Measurements from ENCODE around the gene HSD17B14.
"Not testable (repeated sequence)": the region's sequence is repeated elsewhere in the genome, so short reads cannot be mapped to it uniquely, and the experiment has no call there.

HSD17B14 gene

GRCh38 chr19:48858984-48859710, 22.9 kb upstream of the HSD17B14 start:
- no peaks in the 10 kb centered on the region for H3K4me1 ChIP-seq (ENCODE audit: insufficient read depth, low read length)
- no peak overlapping the region for H2AFZ ChIP-seq (ENCODE audit: low read depth, low read length)
- no peaks in the 10 kb centered on the region for H3K36me3 ChIP-seq (ENCODE audit: insufficient read depth, low read length)
- no peak overlapping the region for H3K4me3 ChIP-seq (ENCODE audit: low read length)
- H3K27me3 ChIP-seq (ENCODE audit: insufficient read depth, low read length), result no peaks in the 10 kb centered on the region
- no peaks in the 10 kb centered on the region for H3K9me3 ChIP-seq (ENCODE audit: low read length)

GRCh38 chr19:48856921-48857320, 20.6 kb upstream of the HSD17B14 start:
- Histone ChIP-seq H2AFZ (ENCODE audit: low read depth, low read length) (no peak overlapping the region), H3K36me3 (ENCODE audit: insufficient read depth, low read length) (no peaks in the 10 kb centered on the region), H3K4me1 (ENCODE audit: insufficient read depth, low read length) (no peaks in the 10 kb centered on the region), H3K9me3 (ENCODE audit: low read length) (no peaks in the 10 kb centered on the region), H3K27me3 (ENCODE audit: insufficient read depth, low read length) (no peaks in the 10 kb centered on the region), H3K4me3 (ENCODE audit: low read length) (no peak overlapping the region)

DNA sequence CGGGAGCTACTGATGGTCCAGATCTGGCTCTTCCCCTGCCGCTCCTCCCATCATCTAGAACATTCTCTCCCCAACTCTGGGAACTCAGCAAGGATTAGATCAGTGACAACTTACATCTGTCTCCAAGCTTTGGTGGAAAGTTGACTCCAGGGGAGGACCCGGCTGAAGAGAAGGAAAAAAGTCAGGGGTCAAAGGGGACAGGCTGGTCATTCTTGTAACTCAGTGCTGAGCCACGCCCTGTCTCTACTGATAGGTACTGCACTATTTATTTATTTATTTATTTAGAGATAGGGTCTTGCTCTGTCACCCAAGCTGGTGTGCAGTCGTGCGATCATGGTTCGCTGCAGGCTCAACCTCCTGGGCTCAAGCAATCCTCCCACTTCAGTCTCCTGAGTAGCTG, 17.8 kb upstream of the HSD17B14 start:
- no peak overlapping the region for H3K4me3 ChIP-seq (ENCODE audit: low read length)
- no peaks in the 10 kb centered on the region for H3K4me1 ChIP-seq (ENCODE audit: insufficient read depth, low read length)
- no peaks in the 10 kb centered on the region for H3K27me3 ChIP-seq (ENCODE audit: insufficient read depth, low read length)
- no peaks in the 10 kb centered on the region for H3K36me3 ChIP-seq (ENCODE audit: insufficient read depth, low read length)
- no peak overlapping the region for H2AFZ ChIP-seq (ENCODE audit: low read depth, low read length)
- H3K9me3 ChIP-seq (ENCODE audit: low read length), result no peaks in the 10 kb centered on the region

GRCh38 chr19:48853483-48853882, 17.2 kb upstream of the HSD17B14 start:
- Histone ChIP-seq H2AFZ (ENCODE audit: low read depth, low read length) (no peak overlapping the region), H3K36me3 (ENCODE audit: insufficient read depth, low read length) (no peaks in the 10 kb centered on the region), H3K4me3 (ENCODE audit: low read length) (no peak overlapping the region), H3K9me3 (ENCODE audit: low read length) (no peaks in the 10 kb centered on the region), H3K4me1 (ENCODE audit: insufficient read depth, low read length) (no peaks in the 10 kb centered on the region), H3K27me3 (ENCODE audit: insufficient read depth, low read length) (no peaks in the 10 kb centered on the region)

DNA sequence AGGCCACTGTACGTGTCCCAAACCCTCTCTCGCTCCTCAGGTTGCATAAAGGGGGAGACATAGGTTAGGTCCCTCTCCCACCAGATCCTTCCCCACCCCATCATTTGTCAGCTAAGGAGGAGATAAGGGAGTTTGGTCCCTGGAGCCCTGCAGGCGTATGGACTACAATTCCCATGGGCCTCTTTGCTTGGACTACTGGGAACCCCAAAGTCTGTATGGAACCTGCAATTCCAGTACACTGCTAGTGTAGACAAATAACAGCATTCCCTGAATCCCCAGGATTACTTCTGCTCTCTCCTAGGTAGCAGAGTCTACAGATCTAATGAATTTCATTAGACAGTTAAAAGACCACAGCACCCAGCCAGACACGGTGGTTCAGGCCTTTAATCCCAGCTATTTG, 16.0 kb upstream of the HSD17B14 start:
- Histone ChIP-seq H3K36me3 (ENCODE audit: insufficient read depth, low read length) (no peaks in the 10 kb centered on the region), H3K27me3 (ENCODE audit: insufficient read depth, low read length) (no peaks in the 10 kb centered on the region), H2AFZ (ENCODE audit: low read depth, low read length) (no peak overlapping the region)

DNA sequence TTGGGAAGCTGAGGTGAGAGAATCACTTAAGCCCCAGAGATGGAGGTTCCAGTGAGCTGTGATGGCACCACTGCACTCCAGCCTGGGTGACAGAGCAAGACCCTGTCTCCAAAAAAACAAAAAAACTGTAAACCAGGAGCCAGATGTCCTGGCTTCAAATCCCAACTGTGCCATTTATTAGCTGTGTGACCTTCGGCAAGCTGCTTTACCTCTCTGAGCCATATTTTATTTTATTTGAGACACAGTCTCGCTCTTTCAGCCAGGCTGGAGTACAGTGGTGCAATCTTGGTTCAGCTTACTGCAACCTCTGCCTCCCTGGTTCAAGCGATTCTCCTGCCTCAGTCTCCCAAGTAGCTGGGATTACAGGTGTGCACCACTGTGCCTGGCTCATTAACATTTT, 10.4 kb upstream of the HSD17B14 start:
- H3K9me3 ChIP-seq (ENCODE audit: low read length); H3K27me3 ChIP-seq (ENCODE audit: insufficient read depth, low read length); H2AFZ ChIP-seq (ENCODE audit: low read depth, low read length); H3K36me3 ChIP-seq (ENCODE audit: insufficient read depth, low read length); H3K4me1 ChIP-seq (ENCODE audit: insufficient read depth, low read length); H3K4me3 ChIP-seq (ENCODE audit: low read length): not testable (repeated sequence)

More for the DNA sequence above, 16.0 kb upstream of the HSD17B14 start:
- H3K9me3 ChIP-seq (ENCODE audit: low read length), result no peaks in the 10 kb centered on the region
- H3K4me1 ChIP-seq (ENCODE audit: insufficient read depth, low read length), result no peaks in the 10 kb centered on the region
- no peak overlapping the region for H3K4me3 ChIP-seq (ENCODE audit: low read length)

- Histone ChIP-seq H3K4me3 (ENCODE audit: low read length) (no peak overlapping the region), H3K36me3 (ENCODE audit: insufficient read depth, low read length) (peaks cover 3% of the 10 kb centered on the region), H3K4me1 (ENCODE audit: insufficient read depth, low read length) (no peaks in the 10 kb centered on the region), H2AFZ (ENCODE audit: low read depth, low read length) (no peak overlapping the region), H3K9me3 (ENCODE audit: low read length) (no peaks in the 10 kb centered on the region), H3K27me3 (ENCODE audit: insufficient read depth, low read length) (no peaks in the 10 kb centered on the region)
Measured at GRCh38 chr19:48845384-48845783, 9.1 kb upstream of the HSD17B14 start.

DNA sequence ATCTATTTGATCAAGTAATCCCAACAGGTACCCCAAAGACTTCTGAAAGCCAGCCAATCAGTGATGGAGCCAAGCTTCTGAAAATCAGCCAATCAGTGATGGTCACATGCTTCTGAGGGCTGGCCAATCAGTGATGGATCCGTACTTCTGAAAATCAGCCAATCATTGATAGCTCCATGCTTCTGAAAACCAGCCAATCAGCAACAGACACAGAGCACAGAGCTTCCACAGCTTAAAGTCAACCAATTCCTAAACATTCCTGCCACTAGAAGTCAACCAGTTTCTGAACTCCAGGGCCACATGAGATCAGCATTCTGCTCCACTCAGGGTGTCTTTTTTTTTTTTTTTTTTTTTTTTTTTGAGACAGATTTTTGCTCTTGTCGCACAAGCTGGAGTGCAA, 8.2 kb upstream of the HSD17B14 start:
- H3K4me3 ChIP-seq (ENCODE audit: low read length), result no peak overlapping the region
- H3K4me1 ChIP-seq (ENCODE audit: insufficient read depth, low read length), result no peaks in the 10 kb centered on the region
- H3K9me3 ChIP-seq (ENCODE audit: low read length), result no peaks in the 10 kb centered on the region
- peaks cover 3% of the 10 kb centered on the region for H3K36me3 ChIP-seq (ENCODE audit: insufficient read depth, low read length)
- no peak overlapping the region for H2AFZ ChIP-seq (ENCODE audit: low read depth, low read length)
- no peaks in the 10 kb centered on the region for H3K27me3 ChIP-seq (ENCODE audit: insufficient read depth, low read length)

GRCh38 chr19:48842789-48843162, 6.5 kb upstream of the HSD17B14 start:
- no peaks in the 10 kb centered on the region for H3K4me1 ChIP-seq (ENCODE audit: insufficient read depth, low read length)
- H3K27me3 ChIP-seq (ENCODE audit: insufficient read depth, low read length), result no peaks in the 10 kb centered on the region
- H3K36me3 ChIP-seq (ENCODE audit: insufficient read depth, low read length), result peaks cover 3% of the 10 kb centered on the region
- H3K4me3 ChIP-seq (ENCODE audit: low read length), result no peak overlapping the region
- H2AFZ ChIP-seq (ENCODE audit: low read depth, low read length), result no peak overlapping the region
- H3K9me3 ChIP-seq (ENCODE audit: low read length), result no peaks in the 10 kb centered on the region

DNA sequence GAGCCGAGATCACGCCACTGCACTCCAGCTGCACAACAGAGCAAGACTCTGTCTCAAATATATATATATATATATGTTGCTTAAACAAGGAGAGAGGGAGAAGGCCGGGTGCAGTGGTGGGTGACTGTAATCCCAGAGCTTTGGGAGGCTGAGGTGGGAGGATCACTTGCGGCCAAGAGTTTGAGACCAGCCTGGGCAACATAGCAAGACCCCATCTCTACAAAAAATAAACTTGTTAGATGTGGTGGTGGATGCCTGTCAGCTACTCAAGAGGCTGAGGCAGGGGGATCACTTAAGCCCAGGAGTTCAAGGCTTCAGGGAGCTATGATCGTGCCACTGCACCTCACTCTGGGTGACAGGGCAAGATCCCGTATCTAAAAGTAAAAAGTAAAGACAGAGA, 5.3 kb upstream of the HSD17B14 start:
- Histone ChIP-seq H3K27me3 (ENCODE audit: insufficient read depth, low read length) (no peaks in the 10 kb centered on the region), H3K36me3 (ENCODE audit: insufficient read depth, low read length) (no peaks in the 10 kb centered on the region), H3K4me1 (ENCODE audit: insufficient read depth, low read length) (no peaks in the 10 kb centered on the region), H3K4me3 (ENCODE audit: low read length) (no peak overlapping the region), H3K9me3 (ENCODE audit: low read length) (no peaks in the 10 kb centered on the region), H2AFZ (ENCODE audit: low read depth, low read length) (no peak overlapping the region)

DNA sequence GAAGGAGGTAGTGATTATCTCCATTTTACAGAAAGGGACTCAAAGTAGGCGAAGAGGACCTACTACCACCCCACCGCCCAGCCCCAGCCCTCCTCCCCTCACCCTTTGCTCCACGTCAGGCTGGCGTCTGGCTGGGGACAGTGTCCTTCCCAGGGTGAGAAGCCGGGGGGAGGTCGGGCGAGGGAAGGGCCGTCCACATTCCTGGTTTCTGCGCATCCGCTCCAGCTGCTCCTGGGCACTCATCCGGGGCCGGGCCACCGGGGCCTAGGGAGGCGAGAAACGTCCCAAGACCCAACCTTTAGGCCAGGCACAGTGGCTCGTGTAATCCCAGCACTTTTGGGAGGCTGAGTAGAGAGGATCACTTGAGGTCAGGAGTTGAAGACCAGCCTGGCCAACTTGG, 4.8 kb upstream of the HSD17B14 start:
- no peaks in the 10 kb centered on the region for H3K4me1 ChIP-seq (ENCODE audit: insufficient read depth, low read length)
- H3K36me3 ChIP-seq (ENCODE audit: insufficient read depth, low read length), result no peaks in the 10 kb centered on the region
- no peak overlapping the region for H3K4me3 ChIP-seq (ENCODE audit: low read length)
- no peaks in the 10 kb centered on the region for H3K27me3 ChIP-seq (ENCODE audit: insufficient read depth, low read length)
- no peaks in the 10 kb centered on the region for H3K9me3 ChIP-seq (ENCODE audit: low read length)
- no peak overlapping the region for H2AFZ ChIP-seq (ENCODE audit: low read depth, low read length)

DNA sequence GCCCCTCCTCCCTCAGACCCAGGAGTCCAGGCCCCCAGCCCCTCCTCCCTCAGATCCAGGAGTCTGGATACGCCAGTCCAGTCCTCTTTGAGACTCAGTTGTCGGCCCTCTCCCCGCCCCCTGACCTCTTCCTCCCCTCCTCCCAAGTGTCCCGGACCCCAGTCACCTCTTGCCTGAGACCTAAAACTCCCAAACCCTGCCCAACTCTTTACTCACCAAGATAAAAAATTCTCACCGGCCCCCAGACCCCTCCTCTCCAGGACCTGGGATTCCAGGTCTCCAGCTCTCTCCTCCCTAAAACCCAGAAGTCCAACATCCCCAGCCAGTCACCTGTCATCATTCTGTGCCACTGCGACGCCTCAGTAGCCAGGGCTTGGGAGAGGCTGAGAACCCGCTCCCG, 1.4 kb upstream of the HSD17B14 start:
- no peak overlapping the region for H2AFZ ChIP-seq (ENCODE audit: low read depth, low read length)
- H3K27me3 ChIP-seq (ENCODE audit: insufficient read depth, low read length), result no peaks in the 10 kb centered on the region
- no peaks in the 10 kb centered on the region for H3K9me3 ChIP-seq (ENCODE audit: low read length)
- H3K4me1 ChIP-seq (ENCODE audit: insufficient read depth, low read length), result no peaks in the 10 kb centered on the region
- no peak overlapping the region for H3K4me3 ChIP-seq (ENCODE audit: low read length)
- H3K36me3 ChIP-seq (ENCODE audit: insufficient read depth, low read length), result no peaks in the 10 kb centered on the region

- Histone ChIP-seq H3K27me3 (ENCODE audit: insufficient read depth, low read length) (no peaks in the 10 kb centered on the region), H3K9me3 (ENCODE audit: low read length) (no peaks in the 10 kb centered on the region), H3K36me3 (ENCODE audit: insufficient read depth, low read length) (no peaks in the 10 kb centered on the region), H3K4me1 (ENCODE audit: insufficient read depth, low read length) (no peaks in the 10 kb centered on the region), H2AFZ (ENCODE audit: low read depth, low read length) (no peak overlapping the region), H3K4me3 (ENCODE audit: low read length) (no peak overlapping the region)
Measured at GRCh38 chr19:48837051-48837524, 797 bp upstream of the HSD17B14 start.

GRCh38 chr19:48835734-48836088, 580 bp downstream of the HSD17B14 start:
- Histone ChIP-seq H3K4me1 (ENCODE audit: insufficient read depth, low read length) (no peaks in the 10 kb centered on the region), H3K27me3 (ENCODE audit: insufficient read depth, low read length) (no peaks in the 10 kb centered on the region)

More at GRCh38 chr19:48835734-48836088, 580 bp downstream of the HSD17B14 start:
- Histone ChIP-seq H3K36me3 (ENCODE audit: insufficient read depth, low read length) (no peaks in the 10 kb centered on the region), H3K9me3 (ENCODE audit: low read length) (no peaks in the 10 kb centered on the region), H2AFZ (ENCODE audit: low read depth, low read length) (no peak overlapping the region), H3K4me3 (ENCODE audit: low read length) (no peak overlapping the region)

All from neuron (in vitro differentiated cells).